ENCODE data around the gene TAF15. TPM values are rescaled to one million over a fixed set of nuclear protein-coding genes. Genes with fewer than 3 reads are reported as not detected.
A peak's percentile ranks its signal among the peaks of the same experiment; 100 is the strongest.

Gene TAF15
- polyA plus RNA-seq, 1 donor (not counting 4 experiments of a cell fraction or from before 2014, with no cell fraction given), result 101 TPM

DNA sequence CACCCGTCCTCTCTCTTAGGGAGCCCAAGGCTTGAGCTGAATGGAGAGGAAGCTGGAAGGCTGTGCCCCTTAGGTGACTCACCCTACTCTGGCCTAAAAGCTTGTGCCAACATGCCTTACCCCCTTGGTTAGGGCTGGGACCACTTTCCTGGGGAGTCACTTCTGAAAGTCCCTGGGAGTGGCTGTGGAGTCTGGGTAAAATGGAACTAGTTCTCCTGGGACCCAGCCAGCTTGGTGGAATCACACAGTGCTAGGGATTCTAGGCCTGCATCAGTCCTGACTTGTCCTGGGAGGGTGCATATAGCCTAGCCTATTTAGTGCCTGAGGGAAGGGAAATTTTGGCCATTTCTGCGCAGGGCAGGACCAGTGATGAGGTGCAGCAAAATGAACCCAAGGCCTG is 24.4 kb upstream of the TAF15 start:
- H3K4me1 ChIP-seq (ENCODE audit: control insufficient read depth, extremely low read depth, insufficient read depth, low read length), result peaks cover 64% of the 10 kb centered on the region

DNA sequence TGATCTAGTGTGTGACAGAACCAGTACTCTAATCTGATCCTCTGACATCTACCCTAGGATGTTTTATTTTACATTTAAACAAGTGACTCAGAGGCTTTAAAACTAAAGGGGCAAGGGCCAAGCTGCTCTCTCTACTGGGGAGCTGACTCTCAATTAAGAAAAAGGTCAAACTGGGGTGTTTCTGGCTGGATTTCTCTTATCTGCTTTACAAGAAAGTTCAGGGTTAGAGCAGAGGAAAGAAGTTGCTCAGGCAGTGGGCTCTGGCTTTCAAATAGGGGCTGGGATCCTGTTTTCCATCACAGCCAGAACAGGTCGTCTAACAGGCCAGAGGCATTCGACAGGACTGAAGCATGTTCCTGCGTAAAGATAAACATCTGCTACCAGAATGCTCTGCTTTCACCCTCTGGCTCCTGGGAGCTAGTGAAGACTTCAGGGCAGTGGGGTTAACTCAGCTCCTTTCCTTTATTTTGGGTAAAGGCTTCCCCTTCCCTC is 22.3 kb upstream of the TAF15 start:
- H3K9ac ChIP-seq (ENCODE audit: control insufficient read depth, extremely low read depth, insufficient read depth, low read length), result peak overlapping the region; percentile 81

More for the DNA sequence above, 24.4 kb upstream of the TAF15 start:
- Histone ChIP-seq H3K36me3 (ENCODE audit: control insufficient read depth in 2 of 2, extremely low read depth in 1 of 2, insufficient read depth in 2 of 2, low read length in 2 of 2) (peaks cover 0 to 2% of the 10 kb centered on the region in 2 experiments), H3K79me2 (ENCODE audit: control insufficient read depth, insufficient read depth, low read length) (no peaks in the 10 kb centered on the region), H3K27me3 (ENCODE audit: control insufficient read depth, extremely low read depth, insufficient read depth, low read length) (no peaks in the 10 kb centered on the region), H3K9ac (ENCODE audit: control insufficient read depth, extremely low read depth, insufficient read depth, low read length) (peak overlapping the region; percentile 12), H3K27ac (ENCODE audit: control insufficient read depth, insufficient read depth, low read length) (peak overlapping the region; percentile 97), H3K4me2 (ENCODE audit: control insufficient read depth, extremely low read depth, insufficient read depth, low read depth, low read length) (peak overlapping the region; percentile 65), H3K4me3 (ENCODE audit: control insufficient read depth in 2 of 3, extremely low read depth in 1 of 3, insufficient read depth in 2 of 3, low read depth in 1 of 3, low read length in 3 of 3) (no peak overlapping the region), H3K9me1 (ENCODE audit: control insufficient read depth, extremely low read depth, insufficient read depth, low read length) (no peaks in the 10 kb centered on the region), H4K20me1 (ENCODE audit: control insufficient read depth, extremely low read depth, insufficient read depth, low read length) (no peaks in the 10 kb centered on the region), H2AFZ (ENCODE audit: control insufficient read depth, low read length) (no peak overlapping the region), H3K9me3 (ENCODE audit: control insufficient read depth, low read depth, low read length) (no peaks in the 10 kb centered on the region)
- dilution Hi-C loops (cut with MboI; ENCODE audit: extremely low pct_ligation_motif_present, low sequenced_read_pairs), result no loop called here
- TF ChIP-seq, protein P1, sequence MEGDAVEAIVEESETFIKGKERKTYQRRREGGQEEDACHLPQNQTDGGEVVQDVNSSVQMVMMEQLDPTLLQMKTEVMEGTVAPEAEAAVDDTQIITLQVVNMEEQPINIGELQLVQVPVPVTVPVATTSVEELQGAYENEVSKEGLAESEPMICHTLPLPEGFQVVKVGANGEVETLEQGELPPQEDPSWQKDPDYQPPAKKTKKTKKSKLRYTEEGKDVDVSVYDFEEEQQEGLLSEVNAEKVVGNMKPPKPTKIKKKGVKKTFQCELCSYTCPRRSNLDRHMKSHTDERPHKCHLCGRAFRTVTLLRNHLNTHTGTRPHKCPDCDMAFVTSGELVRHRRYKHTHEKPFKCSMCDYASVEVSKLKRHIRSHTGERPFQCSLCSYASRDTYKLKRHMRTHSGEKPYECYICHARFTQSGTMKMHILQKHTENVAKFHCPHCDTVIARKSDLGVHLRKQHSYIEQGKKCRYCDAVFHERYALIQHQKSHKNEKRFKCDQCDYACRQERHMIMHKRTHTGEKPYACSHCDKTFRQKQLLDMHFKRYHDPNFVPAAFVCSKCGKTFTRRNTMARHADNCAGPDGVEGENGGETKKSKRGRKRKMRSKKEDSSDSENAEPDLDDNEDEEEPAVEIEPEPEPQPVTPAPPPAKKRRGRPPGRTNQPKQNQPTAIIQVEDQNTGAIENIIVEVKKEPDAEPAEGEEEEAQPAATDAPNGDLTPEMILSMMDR (optimal IDR thresholded peaks at IDR 0.05 in 1 of 3, IDR thresholded peaks at IDR 0.05 in 1 of 3, conservative IDR thresholded peaks at IDR 0.05 in 1 of 3; ENCODE audit: extremely low read depth in 1 of 3, insufficient read depth in 2 of 3, low read length in 3 of 3), result no peak
- no peak for TF ChIP-seq EZH2 (IDR thresholded peaks at IDR 0.05; ENCODE audit: low read length)
- no peak for FAIRE-seq
- peak; percentile 97 for DNase-seq (ENCODE audit: low read depth, low spot score)

More for the DNA sequence above, 22.3 kb upstream of the TAF15 start:
- Histone ChIP-seq H3K27me3 (ENCODE audit: control insufficient read depth, extremely low read depth, insufficient read depth, low read length) (no peaks in the 10 kb centered on the region), H3K9me1 (ENCODE audit: control insufficient read depth, extremely low read depth, insufficient read depth, low read length) (no peaks in the 10 kb centered on the region), H3K4me3 (ENCODE audit: control insufficient read depth in 2 of 3, extremely low read depth in 1 of 3, insufficient read depth in 2 of 3, low read depth in 1 of 3, low read length in 3 of 3) (no peak overlapping the region), H3K79me2 (ENCODE audit: control insufficient read depth, insufficient read depth, low read length) (no peaks in the 10 kb centered on the region), H3K9me3 (ENCODE audit: control insufficient read depth, low read depth, low read length) (no peaks in the 10 kb centered on the region), H4K20me1 (ENCODE audit: control insufficient read depth, extremely low read depth, insufficient read depth, low read length) (no peaks in the 10 kb centered on the region), H2AFZ (ENCODE audit: control insufficient read depth, low read length) (peak overlapping the region; percentile 28), H3K27ac (ENCODE audit: control insufficient read depth, insufficient read depth, low read length) (peak overlapping the region; percentile 97), H3K4me1 (ENCODE audit: control insufficient read depth, extremely low read depth, insufficient read depth, low read length) (peaks cover 77% of the 10 kb centered on the region), H3K36me3 (ENCODE audit: control insufficient read depth in 2 of 2, extremely low read depth in 1 of 2, insufficient read depth in 2 of 2, low read length in 2 of 2) (peaks cover 0 to 2% of the 10 kb centered on the region in 2 experiments), H3K4me2 (ENCODE audit: control insufficient read depth, extremely low read depth, insufficient read depth, low read depth, low read length) (peak overlapping the region; percentile 50)
- dilution Hi-C loops (cut with MboI; ENCODE audit: extremely low pct_ligation_motif_present, low sequenced_read_pairs), result no loop called here
- no peak for TF ChIP-seq EZH2 (IDR thresholded peaks at IDR 0.05; ENCODE audit: low read length)
- TF ChIP-seq, protein P1 (optimal IDR thresholded peaks at IDR 0.05 in 1 of 3, IDR thresholded peaks at IDR 0.05 in 1 of 3, conservative IDR thresholded peaks at IDR 0.05 in 1 of 3; ENCODE audit: extremely low read depth in 1 of 3, insufficient read depth in 2 of 3, low read length in 3 of 3), result no peak
- FAIRE-seq (no peak), DNase-seq (ENCODE audit: low read depth, low spot score) (no peak)

All from keratinocyte (primary cell).